Measurements from ENCODE around the gene OR12D3. TPM values are rescaled to one million over a fixed set of nuclear protein-coding genes. Genes with fewer than 3 reads are reported as not detected.
"Not testable (repeated sequence)": the region's sequence is repeated elsewhere in the genome, so short reads cannot be mapped to it uniquely, and the experiment has no call there.

The OR12D3 gene, protein sequence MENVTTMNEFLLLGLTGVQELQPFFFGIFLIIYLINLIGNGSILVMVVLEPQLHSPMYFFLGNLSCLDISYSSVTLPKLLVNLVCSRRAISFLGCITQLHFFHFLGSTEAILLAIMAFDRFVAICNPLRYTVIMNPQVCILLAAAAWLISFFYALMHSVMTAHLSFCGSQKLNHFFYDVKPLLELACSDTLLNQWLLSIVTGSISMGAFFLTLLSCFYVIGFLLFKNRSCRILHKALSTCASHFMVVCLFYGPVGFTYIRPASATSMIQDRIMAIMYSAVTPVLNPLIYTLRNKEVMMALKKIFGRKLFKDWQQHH
- polyA plus RNA-seq (2013, experiment 1 of 2; ENCODE audit: insufficient read length), result not detected
- not detected for polyA plus RNA-seq (2013, experiment 2 of 2; ENCODE audit: insufficient read length)

DNA sequence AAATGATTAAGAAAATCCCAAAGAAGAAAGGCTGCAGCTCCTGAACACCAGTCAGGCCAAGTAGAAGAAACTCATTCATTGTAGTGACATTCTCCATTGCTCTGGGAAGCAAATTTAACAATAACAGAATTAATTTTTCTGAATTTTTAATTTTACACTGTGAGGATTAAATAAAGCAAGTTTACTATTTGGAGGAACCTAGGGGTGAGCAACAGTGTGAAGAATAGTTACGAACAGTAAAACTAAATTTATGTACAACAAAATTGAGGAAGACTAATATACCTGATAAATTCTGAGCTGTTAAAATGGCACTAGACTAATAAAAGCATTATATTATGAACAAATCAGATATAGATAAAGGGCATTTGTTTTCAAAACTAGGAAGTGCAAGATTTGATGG is at the start of gene OR12D3:
TSS of gene OR12D3 (minus strand) at position 101 of the 400 bp plus-strand sequence. CDS start at position 97, 4 bp downstream.
- DNase-seq, result no peak

DNA sequence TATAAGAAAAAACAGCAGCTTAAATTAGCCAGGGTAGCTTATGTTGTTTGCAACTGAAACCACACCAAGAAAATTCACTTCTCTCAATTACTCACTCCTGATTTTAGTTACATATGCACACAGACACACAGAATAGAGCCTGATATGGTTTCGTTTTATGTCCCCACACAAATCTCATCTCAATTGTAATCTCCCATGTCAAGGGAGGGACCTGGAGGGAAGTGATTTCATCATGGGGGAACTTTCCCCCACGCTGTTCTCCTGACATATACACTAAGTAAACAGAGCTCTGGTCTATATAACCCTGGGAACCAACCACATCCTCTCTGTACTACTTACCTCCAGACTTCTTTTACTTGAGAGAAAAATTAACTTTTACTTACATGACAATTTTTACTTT is 49.5 kb upstream of the OR12D3 start:
- DNase-seq, result no peak

DNA sequence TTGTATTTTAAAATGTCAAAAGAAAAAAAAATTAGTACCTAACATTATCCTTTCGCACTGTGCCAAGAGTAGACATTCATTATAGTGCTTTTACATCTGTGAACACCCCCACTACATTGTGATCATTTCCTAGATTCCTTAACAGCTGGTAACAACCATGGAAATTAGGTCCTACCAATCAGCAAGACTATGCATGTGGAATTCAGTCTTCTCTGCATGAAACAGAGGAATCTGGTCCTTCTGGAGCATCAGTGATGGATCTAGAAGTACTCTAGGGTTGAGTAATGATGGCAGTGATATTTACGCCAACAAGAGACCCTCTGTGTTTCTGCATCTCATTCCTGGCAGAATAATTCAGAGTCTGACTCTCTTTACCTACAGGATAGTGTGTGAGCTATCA is 49.1 kb upstream of the OR12D3 start:
- no peak for DNase-seq

DNA sequence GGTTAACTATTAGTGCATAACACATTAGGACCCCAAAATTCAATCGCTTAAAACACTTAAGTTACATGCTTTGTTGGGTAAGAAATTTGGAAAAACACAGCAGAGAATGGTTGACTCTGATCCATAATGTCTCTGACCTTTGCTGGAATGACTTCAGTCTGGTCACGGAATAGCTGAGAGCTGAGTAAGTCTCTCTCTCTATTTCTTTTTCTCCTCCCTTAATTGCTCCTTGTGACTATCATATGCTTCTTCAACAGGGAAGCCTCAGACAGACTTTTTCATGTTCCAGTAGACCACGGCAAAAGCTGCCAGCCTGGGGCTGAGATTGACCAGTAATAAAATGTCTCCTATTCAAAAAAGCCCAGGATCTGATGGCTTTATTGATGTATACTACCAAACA is 44.4 kb upstream of the OR12D3 start:
- DNase-seq, result no peak

DNA sequence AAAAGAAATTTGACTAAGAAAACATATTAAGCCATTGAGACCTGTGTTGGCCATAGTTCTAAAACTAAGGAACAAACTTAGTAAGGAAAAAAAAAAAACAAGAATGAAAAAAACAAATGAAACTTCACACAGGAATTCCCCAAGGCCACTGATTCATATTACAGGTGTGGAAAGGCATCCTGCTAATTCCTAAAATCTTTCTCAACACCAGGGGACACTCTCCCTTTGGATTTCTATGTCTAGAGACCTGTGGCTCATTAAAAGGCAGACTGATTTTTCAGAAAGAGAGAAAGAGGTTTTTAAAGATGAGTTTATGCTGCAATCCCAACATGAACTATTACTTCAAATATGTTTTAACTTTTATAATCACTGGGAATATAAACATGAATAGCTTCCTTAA is 39.5 kb upstream of the OR12D3 start, which contains the start of gene OR12D1:
TSS of gene OR12D1 (plus strand) at position 341 of the 400 bp plus-strand sequence.
- no peak for DNase-seq

DNA sequence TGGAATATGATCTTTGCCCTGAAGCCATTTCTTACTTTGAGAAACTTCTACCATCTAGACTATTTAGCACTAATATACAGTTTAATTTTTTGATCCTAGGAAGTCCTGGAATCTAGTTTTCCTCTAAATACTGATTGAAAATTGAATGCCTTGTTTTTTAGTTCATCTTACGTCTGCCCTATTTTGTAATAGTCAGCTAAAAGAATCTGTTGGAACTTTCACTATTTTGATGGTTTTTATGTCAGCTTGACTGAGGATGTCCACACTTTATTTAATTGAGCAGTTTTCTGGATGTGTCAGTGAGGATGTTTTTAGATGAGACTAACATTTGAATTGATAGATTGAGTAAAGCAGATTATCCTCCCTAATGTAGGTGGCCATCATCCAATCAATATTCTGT is 28.7 kb upstream of the OR12D3 start:
- DNase-seq, result no peak

DNA sequence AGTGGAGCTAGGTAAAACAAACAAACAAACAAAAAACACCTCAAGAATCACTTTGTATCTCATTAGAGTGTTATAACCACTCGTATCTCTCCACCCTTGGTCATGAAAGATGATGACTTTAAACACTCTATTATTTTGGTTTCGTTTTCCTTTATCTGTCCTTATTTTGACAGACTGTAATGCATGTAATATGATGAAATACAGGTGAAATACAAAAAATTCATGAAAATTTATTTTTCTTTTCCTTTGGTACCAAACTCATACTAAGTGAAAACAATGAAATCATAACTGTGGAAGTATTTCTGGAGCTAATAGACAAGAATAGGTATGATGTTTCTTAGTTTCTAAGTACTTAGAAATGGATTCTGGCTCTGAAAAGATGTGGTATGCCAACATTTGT is 24.4 kb upstream of the OR12D3 start:
- no peak for DNase-seq

DNA sequence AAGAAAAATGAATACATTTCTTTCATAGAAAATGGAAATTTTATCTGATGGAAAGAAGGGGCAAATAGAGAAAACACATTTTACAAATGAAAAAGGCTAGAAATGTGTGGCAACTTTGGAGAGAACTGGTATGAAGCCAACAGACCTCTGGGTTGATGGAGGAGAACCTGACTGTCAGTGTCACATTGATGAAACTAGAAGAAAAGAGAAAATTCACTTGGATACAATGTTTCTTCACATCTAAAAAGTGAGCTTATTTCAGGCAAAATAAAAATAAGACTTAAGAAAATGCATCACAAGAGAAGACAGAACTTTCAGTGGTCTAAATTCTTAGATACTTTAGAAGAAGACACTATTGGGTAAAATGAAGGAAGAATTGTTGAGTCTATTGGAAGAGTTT is 20.2 kb upstream of the OR12D3 start, which contains the start of gene OR12D2:
TSS of gene OR12D2 (plus strand) at position 301 of the 400 bp plus-strand sequence. CDS start 1,069 bp downstream, outside the sequence.
- no peak for DNase-seq

DNA sequence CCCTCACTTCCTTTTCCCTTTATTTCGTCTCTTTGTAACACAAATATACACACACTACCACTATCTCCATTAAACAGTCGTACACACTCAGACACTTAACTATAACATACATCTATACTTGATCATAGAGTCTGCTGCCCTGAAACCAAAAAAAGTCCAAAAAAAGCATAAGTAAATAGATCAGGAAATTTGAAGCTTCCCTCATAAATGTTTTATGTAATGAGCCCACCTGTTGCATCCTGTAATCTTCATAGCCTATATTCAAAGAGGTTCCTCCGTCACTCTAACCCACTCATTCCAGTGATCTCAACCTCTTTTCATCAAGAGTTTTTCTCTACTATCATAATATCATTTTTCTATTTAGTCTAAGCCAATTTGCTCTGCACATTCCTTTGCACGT is 13.4 kb upstream of the OR12D3 start:
- no peak for DNase-seq

DNA sequence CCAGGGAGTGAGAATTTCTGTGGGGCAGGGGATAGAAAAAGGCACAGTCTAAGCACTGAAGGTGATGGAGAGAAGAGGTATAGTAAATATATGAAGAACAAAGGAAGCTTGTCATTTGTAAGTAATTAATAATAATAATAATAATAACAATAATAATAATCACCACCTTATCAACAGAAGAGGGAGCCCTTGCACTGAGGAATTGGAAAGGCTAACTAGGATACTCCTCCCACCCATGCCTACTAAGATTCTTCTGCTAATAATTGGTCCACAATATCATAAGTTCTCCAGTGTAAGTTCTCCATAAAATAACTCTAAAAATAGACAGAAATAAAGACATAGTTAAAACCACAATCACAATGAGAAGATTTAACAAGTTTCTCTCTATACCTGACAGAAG is 912 bp upstream of the OR12D3 start:
- DNase-seq, result no peak

DNA sequence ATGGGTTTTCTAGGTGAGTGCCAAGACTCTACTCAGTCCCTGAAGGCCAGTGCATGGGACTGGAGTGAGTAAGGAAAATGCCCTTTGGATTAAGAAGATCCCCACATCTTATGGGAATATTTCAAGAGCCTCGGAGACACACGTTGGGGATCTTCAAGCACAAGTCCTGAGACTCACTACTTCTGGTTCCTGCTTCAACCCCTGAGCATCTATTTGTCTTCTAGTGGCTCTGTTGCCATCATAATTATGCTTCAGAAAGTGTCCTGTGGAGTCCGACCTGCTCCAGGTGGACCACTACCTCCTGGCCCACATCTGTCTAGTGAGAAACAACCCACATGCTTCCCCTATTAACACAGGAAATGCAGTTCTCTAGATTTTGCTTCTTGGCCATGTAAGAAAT is 6.3 kb downstream of the OR12D3 start, which contains the start of gene OR5V1:
TSS of gene OR5V1 (minus strand) at position 101 of the 400 bp plus-strand sequence. CDS start 12,670 bp downstream, outside the sequence.
- DNase-seq, result no peak

DNA sequence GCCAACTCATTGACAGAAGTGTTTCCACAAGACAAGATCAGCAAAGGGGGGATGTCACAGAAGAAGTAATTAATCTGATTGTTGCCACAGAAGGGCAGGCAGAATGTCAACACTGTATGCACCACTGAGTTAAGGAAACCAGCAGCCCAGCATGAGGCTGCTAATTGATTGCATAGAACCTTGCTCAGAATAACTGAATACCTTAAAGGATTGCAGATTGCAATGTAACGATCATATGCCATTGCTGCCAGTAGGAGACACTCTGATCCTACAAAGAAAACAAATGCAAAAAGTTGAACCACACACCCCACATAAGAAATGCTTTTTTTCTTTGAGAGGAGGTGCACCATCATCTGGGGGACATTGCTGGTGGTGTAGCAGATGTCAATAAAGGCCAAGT is 19.5 kb downstream of the OR12D3 start:
- DNase-seq, result no peak

DNA sequence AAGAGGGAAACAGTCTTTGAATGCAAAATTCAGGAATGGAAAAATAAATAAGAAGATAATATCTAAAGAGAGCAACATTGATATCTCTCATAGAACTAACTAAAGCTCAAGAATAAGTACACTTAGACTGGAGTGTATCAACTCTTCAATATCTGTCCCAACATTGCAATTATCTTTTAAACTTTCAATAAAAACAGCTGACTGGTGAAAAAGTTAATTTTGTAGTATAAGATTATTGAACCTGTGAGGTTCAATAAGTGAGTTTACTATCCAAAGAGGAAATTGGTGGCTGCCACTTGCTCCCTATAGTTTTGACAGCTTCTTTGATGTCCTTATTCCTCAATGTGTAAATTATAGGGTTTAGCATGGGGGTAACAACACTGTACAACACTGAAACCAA is 20.1 kb downstream of the OR12D3 start:
- no peak for DNase-seq

DNA sequence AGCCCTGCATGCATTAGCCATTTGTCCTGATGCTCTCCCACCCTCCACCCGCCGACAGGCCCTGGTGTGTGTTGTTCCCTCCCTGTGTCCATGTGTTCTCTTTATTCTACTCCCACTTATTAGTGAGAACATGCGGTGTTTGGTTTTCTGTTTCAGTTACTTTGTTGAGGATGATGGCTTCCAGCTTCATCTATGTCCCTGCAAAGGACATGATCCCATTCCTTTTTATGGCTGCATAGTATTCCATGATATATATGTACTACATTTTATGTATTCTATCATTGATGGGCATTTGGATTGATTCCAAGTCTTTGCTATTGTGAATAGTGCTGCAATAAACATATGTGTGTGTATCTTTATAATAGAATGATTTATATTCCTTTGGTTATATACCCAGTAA is 25.7 kb downstream of the OR12D3 start:
- DNase-seq, result not testable (repeated sequence)

DNA sequence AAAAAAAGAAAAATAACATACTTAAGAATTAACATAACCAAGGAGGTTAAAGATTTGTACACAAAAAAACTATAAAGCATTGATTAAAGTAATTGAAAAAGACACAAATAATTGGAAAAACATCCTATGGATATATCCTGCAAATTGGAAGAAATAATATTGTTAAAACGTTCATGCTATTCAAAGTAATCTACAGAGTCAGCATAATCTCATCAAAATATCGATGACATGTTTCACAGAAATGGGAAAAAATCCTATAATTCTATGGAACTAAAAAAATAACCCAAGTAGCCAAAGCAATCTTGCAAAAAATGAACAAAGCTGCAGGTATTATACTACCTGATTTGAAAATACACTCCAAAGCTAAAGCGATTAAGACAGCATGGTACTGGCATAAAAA is 29.7 kb downstream of the OR12D3 start:
- DNase-seq, result no peak

DNA sequence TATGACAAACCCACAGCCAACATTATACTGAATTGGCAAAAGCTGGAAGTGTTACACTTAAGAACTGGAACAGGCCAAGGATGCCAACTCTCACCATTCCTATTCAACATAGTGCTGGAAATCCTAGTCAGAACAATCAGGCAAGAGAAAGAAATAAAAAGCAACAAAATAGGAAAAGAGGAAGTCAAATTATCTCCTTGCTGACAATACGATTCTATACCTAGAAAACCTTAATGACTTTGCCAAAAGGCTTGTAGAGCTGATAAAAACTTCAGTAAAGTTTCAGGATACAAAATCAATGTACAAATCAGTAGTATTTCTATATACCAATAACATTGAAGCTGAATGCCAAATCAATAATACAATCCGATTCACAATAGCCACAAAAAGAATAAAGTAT is 38.8 kb downstream of the OR12D3 start:
- no peak for DNase-seq

DNA sequence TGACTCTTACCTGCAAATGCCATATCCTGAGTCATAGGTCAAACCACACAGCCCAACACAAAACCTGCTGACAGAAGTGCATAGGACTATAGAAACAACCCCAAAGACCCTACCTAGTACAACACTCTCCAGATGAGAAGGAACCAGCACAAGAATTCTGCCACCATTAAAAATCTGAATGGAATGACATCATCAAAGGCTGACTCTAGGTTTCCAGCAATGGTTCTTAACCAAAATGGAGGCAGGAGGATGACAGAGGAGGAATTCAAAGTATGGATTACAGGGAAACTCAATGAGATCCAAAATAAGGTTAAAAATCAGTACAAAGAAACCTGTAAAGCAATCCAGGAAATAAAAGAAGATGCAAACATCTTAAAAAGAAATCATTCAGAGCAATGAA is 42.4 kb downstream of the OR12D3 start:
- no peak for DNase-seq

DNA sequence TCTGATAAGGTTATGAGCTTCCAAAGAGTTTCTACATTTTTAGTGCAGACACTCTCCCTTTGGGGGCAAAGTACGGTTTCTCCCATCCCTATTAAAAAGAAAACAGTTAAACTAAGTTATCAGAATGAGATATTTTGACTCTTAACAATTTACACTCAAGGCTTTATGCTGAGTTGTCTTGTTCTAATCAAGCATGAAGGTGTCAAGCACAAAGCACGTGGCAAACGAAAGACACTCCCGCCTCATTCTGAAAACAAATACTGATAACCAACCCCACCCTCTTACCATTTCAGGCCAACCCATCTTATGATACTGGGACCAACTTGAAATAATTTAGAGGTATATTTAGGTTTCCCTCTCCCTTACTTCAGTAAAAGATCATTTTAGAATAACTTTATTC is 49.3 kb downstream of the OR12D3 start:
- no peak for DNase-seq
